GM21528 (cell line): ENCODE data around the gene LMO1.
A peak's percentile ranks its signal among the peaks of the same experiment; 100 is the strongest.

ENCODE experiments used
- ATAC-seq: cut with Tn5 transposase; IDR thresholded peaks from one replicate; pipeline ENCODE4 v1.9.1; 2021; ENCODE audit warnings: mild to moderate bottlenecking, moderate library complexity; ENCODE audit not compliant: unreplicated experiment, low FRiP score

LMO1 gene

DNA sequence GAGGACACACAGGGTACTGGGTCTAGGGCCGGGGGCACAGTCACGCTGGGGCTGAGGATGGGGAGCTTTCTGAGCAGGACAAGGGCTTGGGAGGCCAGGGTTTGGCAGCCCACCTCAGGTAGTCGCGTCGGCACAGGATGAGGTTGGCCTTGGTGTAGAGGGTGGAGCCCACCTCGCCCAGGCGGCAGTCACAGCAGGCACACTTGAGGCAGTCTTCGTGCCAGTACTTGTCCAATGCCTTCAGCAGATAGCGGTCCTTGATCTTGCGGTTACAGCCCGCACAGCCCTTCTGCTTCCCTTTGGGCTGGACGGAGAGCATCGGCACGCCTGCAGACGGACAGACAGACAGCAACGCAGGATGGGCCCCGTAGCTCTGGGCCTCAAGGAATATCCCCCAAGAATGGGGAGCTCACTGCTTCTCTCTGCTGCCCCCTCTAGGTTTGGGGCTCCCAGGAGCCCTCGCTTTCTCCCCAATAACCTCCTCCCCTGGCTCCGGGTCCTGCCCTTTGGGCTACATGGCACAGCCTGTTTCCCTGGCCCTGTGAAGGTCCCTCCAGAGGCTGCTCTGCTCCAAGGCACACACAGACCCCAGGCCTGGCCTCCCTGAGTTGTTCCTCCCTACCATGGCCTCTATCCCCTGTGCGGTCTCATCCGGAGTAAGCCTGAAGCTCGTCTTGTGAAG is 33.4 kb downstream of the LMO1 start:
- ATAC-seq, result no peak

DNA sequence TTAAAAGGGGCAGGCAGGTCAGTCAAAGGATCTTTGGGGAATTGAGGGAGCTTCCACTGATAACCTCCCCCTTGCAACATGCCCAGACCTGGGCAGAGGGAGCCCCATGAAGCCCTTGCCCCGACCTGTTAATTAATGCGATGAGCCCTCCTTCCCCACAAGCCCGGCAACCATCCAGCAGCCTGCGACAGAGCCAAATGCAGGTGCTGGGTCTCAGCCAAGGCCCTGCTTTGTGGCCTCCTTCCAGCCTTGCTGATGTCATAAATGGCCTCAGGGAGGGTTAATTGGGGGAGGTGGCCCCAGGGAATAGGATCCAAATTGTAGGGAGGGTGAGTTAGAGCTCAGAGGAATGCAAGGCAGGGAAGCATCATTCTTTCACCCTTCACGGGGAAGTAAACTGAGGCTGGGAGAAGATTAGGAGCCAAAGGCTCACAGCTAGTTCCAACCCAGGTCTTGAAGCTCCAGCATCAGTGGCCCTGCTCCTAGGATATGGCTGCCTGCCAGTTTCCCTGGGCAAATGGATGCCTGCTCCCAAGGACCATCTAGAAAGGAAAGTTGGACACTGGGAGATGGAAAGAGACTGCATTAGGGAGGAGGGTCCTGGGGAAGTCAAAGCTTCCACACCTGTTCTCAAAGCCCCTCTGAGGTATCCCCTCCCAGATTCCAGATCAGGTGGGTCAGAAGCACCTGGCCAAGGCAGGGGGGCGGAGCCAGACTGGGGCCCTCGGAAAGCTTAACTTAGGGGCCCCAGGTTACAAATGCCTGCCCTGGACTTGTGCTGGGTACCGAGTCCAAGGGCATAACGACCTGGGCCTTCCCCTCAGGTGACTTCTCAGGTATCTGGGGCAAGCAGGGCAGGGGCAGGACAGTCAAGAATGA is 34.1 kb downstream of the LMO1 start:
- ATAC-seq, result no peak

DNA sequence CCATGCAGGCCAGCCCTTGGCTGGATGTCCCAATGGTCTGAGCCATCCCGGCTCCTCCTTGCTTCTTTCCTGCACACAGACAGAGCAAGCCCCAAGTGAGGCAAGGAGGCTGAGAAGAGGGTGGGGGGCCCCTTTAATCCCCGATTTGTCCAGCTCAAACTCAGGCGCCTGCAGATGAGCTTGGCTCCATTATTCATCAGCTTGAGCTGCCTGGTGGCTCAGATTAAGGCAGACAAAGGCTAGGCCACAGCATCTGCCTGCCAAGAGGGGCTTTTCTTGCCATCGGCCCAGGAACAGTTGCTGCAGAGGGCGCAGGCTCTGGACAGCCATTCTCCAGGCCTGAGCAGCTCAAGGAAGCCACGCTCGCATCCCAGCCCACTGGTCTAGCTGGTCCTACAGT is 35.4 kb downstream of the LMO1 start:
- no peak for ATAC-seq

DNA sequence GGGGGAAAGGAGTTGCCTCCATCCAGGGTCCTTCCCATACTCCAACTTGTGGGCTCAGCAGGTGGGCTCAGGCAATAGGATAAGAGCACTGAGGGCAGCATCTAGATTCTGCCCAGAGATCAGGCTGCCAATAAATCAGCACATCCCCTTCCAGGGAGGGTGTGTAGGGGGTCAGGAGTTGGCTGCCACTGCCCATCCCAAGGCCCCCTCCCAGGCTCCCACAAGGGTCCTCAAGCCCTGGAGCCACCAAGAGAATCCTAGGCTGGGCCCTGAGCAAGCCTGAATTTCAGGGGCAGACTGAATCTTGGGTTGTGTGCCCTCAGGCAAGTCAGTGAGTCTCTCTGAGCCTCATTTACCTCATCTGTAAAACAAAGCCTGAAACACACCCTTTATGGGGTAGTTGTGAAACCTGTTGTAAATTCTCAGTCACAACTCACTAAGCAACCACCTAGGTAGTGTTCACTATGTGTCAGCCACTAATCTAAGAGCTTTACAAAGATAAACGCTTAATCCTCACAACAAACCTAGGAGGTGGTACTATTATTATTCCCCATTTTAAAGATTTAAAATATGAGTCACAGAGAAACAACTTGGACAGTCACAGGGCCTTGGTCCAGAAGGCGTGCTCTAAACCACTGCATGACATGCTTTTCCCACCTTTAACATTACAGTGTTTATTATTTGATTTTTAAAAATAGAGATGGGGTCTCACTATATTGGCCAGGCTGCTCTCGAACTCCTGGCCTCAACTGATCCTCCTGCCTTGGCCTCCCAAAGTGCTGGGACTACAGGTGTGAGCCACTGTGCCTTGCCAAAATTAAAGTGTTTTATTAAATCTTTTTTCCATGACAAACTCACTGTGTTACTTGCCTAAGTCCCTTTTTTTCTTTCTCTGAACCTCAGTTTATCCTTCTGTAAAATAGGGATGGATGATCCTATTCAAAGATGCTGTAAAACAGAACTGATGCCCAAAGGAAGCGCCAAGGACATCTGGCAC is 36.2 kb downstream of the LMO1 start:
- no peak for ATAC-seq

DNA sequence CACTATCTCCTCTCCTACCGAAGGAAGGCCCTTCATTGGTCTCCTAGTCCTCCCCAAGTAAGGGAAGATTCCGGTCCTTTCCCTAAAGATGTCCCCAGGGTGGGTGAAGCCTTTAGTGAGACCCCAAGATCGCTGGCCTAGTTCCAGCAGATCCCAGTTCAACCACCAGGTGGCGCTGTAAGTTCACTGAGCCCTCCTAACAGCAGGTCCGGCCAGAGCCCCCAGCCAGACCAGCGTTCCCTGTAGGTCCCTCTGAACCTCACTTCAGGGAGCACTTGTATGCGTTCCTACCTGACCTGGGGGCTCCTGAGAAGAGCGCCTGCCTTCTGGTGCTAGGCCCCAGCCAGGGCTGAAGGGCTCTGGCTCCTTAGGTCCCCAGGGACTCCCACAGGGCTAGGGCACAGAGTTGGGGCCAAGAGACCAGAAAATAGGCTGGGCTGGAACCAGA is 38.1 kb downstream of the LMO1 start:
- ATAC-seq, result no peak

GRCh38 chr11:8224711-8225110 is 39.0 kb downstream of the LMO1 start:
- no peak for ATAC-seq

DNA sequence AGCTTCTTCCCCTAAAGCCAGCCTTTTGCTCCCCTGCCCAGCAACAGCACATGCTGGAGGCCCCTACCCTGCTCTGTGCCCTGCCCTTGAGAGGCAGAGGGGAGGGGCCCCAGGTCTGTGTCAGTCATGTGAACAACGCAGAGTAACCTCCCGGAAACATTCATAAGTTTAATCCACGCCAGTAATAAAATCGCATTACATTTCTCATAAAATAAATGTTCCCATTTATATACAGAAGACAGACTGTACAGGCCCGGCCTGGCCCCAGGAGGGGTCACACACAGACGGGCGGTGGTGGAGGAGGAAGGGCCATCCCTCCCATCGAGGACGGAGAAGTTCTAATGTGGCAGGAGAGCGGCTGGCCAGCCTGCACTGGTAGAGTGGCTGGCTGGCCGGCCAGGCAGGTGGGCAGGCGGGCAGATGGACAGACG is 39.5 kb downstream of the LMO1 start:
- no peak for ATAC-seq

- ATAC-seq, result no peak
Measured at GRCh38 chr11:8223513-8223900, 40.2 kb downstream of the LMO1 start.

DNA sequence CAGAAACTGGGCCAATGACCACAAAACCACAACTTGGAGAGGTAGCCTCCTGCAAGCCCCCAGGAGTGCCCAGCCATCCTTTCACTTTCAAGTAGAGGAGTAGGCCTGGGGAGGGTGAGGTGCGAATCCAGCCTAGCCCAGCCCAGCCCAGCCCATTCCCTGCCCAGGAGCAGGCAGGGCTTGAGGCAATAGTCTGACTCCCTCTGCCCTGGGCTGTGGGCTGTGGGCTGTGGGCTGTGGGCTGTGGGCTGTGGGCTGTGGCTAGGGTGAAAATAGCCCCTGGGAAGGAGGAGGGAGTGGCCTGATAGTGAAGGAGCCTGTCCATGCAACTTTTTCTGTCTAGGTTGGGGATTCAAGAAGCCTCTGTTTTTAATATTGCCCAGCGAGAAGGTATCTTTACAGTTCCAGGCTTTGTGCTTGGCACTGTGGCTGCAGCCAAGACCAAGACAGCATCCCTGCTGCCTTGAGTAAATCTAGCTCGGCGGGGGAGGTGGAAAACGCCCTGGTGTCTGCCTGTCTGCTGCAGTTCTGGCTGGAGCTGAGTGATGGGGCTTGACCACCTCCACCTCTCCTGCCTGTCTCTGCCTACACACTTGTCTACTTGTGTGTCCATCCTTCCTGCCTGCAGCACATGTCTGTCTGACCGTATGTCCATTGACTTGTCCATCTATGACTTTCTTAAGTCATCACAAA is 40.7 kb downstream of the LMO1 start:
- ATAC-seq, result no peak

- no peak for ATAC-seq
Measured at GRCh38 chr11:8221917-8222495, 41.7 kb downstream of the LMO1 start.

GRCh38 chr11:8221046-8221723 is 42.5 kb downstream of the LMO1 start:
- no peak for ATAC-seq

DNA sequence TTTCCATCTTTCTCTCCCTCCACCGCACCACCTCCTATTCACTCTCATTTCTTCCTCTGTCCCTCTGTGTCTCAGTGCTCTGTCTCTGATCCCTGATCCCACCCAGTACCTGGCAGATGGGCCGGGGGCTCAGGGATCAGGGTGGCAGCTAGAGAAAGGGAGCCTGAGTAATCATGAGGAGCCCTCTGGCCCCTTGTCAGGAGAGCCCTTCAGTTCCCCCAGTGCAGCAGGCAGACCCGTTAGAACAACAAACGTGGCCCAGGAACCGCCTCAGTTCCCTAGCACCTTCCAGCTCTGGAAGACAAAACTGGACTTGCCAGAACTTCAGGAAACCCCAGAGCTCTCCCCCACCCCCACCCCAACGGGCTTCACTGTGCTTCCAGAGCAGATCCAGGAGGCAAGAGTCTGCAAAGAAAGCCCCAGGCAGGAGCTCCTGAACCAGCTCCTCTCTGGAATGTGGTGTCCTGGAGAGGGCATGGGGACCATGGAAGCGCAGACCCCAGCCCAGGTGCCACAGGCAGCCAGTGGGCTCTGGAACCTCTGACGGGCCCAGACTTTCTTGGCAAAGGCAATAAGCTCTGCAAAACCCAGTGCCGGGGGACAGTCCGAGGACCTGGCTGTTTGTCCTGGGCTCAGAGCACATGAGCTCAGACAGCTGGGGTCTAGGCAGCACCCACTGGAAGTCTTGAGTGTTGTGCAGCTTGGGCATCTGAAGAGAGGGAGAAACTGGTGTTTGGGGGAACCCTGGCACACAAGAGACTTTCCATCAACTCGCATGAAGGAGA is 43.2 kb downstream of the LMO1 start:
- no peak for ATAC-seq

GRCh38 chr11:8219257-8220021 is 44.2 kb downstream of the LMO1 start:
- peak; percentile 70 for ATAC-seq

DNA sequence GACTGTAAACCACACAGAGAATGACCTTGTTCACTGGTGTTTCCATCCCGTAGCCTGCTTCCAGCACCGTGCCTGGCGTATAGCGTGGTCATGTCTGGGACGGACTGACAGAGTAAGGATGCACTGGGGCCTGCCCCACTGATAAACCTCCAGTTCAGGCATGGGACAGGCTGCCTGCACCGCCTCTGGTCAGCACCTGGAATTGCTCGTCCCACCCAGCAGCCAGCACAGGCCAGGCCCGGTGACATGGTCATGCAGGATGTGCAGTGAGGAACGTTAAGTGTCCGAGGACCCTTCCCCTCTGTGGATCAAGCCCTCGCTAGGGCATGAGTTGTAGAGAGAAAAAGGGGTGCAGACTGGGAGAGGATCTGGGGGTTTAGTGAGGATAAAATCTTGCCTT is 44.8 kb downstream of the LMO1 start:
- no peak for ATAC-seq

- no peak for ATAC-seq
Measured at GRCh38 chr11:8218409-8218808, 45.3 kb downstream of the LMO1 start.

DNA sequence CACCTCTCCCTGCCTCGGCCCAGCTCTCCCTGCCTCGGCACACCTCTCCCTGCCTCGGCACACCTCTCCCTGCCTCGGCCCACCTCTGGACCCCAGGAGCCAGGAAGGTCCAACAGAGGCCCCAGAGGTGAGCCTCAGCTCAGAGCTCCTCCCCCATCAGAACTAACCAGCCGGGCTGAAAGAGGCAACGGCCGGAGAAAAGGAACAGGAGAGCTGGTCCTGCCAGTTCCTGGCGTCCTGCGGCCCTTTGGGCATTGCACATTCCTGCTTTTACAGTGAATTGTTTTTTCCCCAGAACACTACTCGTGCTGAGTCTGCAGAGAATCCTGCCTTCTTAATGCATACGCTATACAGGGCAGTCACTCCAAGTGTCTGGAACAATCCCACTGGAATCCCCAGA is 45.8 kb downstream of the LMO1 start:
- no peak for ATAC-seq

- no peak for ATAC-seq
Measured at GRCh38 chr11:8217136-8217535, 46.5 kb downstream of the LMO1 start.

- no peak for ATAC-seq
Measured at GRCh38 chr11:8213376-8213775, 50.3 kb downstream of the LMO1 start.
